Activated T-helper 2 cell treated with anti-CD3 and anti-CD28 coated beads, Interferon-gamma antibody, Interleukin-2, Interleukin-4, amounts not matched to agents 10 μg/mL and 5 μg/mL and 100 μg/mL, durations not matched to agents 14 hours and 24 hours and 36 hours (primary cell): ENCODE data around the gene MAPK10. TPM values are rescaled to one million over a fixed set of nuclear protein-coding genes. Genes with fewer than 3 reads are reported as not detected.

Experiments
- DNase-seq: peaks from one replicate; pipeline ENCODE4 v3.0.0; 2021; ENCODE audit warnings: low spot score
- H3K27ac Mint-ChIP-seq: one replicate; pipeline ENCODE4 v1.8.0; 2021; ENCODE audit warnings: mixed read lengths
- H3K27me3 Mint-ChIP-seq: one replicate; pipeline ENCODE4 v1.8.0; 2021; ENCODE audit warnings: low read depth, mixed read lengths
- H3K36me3 Mint-ChIP-seq: one replicate; pipeline ENCODE4 v1.8.0; 2021; ENCODE audit warnings: low read depth, mixed read lengths
- H3K4me1 Mint-ChIP-seq: one replicate; pipeline ENCODE4 v1.8.0; 2021; ENCODE audit warnings: low read depth, mixed read lengths
- H3K4me3 Mint-ChIP-seq: one replicate; pipeline ENCODE4 v1.8.0; 2021; ENCODE audit warnings: low read depth, mild to moderate bottlenecking, moderate library complexity, mixed read lengths
- H3K9me3 Mint-ChIP-seq: one replicate; pipeline ENCODE4 v1.8.0; 2021; ENCODE audit warnings: mixed read lengths
- intact Hi-C: fragments of 100-400 bp; cut with micrococcal nuclease; formaldehyde crosslinking; loops from one replicate; pipeline ENCODE4 v1.15.1; 2023
- total RNA-seq: library from RNA; stranded (reverse); gene quantifications from 2 replicates; pipeline ENCODE4 v1.2.3, GENCODE V29; 2022

The MAPK10 gene
- total RNA-seq, 1 donor from 2014 or later: not detected

DNA sequence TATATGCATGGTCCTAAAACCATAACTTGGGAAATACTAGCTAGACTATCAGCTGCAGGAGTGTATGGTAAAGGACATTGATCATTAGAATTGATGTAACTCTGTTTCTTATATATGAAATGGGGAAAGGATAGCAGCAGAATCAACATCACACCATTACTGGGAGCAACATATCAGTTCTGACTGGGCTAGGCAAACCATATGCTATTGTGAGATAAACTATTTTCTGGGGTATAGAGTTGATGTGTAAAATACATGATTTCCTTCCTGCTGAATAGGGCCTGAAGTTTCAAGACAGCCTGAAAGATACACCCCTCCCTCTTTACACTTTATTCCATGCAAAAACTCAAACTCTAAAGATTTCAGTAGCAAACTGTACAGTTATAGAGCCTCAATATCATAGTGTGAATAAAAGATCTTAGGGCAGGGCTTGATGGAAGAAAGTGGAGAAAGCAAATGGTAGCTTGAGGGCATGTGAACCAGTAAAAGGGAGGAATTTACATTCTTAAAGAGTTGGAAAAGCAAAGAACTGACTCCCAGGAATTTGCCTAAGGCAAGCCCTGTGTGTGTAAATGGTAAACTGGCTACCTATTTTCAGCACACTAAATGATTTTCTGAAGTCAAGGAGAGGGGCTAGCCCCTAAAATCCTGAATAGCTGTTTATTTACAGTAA, 404.1 kb downstream of the MAPK10 start:
- Mint-ChIP-seq H3K9me3 (no peaks in the 10 kb centered on the region), H3K36me3 (no peaks in the 10 kb centered on the region), H3K27me3 (no peaks in the 10 kb centered on the region), H3K4me3 (no peak overlapping the region), H3K4me1 (no peaks in the 10 kb centered on the region), H3K27ac (no peak overlapping the region)
- DNase-seq: no peak
- intact Hi-C loops: no loop called here

DNA sequence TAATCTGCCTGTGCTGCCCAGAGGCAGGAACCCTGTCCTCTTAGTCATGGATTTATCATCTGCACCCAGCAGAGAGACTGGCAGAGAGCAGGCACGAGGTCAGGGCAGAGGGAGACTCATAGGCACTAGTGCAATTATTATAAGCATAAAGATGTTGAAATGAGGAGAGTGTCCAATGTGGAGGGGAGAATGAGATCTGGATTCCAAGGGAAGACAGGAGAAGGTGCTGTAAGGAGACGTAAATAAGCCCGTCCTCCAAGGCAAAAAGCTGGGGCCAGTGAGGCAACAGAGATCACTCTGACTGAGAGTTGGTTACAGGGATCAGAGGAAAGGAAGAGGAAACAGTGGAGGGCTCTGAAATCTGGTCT, 406.2 kb downstream of the MAPK10 start:
- intact Hi-C loops: no loop called here
- no peaks in the 10 kb centered on the region for H3K36me3 Mint-ChIP-seq
- no peaks in the 10 kb centered on the region for H3K27me3 Mint-ChIP-seq
- no peak overlapping the region for H3K4me3 Mint-ChIP-seq
- H3K4me1 Mint-ChIP-seq: no peaks in the 10 kb centered on the region
- H3K9me3 Mint-ChIP-seq: no peaks in the 10 kb centered on the region
- no peak for DNase-seq
- no peak overlapping the region for H3K27ac Mint-ChIP-seq

DNA sequence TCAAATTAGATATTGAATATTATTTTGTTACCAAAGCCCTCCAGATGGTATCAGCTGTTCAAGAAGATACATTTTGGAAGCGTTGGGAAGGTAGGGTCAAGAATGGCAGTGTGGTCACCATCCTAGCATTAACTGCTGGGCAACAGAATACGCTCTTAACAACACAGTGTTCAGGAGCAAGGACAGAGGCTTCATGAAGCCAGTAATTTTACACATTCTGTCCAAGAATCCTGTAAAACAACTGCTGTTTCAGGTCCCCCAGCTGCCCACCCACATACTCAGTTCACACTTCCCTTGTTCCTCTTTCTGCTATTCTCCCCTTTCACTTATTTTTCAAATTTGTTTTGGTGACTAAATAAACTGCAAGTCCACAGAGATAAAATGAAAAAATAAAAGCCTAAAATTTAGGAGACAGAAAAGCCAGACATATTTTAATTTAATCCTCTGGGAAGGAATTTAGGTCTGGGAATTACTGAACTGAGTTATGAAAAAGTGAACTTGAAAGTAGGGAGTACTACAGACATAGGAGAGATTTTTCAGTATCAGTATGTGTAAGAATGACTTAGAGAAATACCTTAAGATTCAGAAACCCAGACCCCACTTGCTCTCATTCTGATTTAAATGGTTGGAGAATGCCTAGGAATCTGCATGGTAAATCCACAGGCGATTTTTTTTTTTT, 406.7 kb downstream of the MAPK10 start:
- no peak for DNase-seq
- H3K9me3 Mint-ChIP-seq: no peaks in the 10 kb centered on the region
- H3K4me1 Mint-ChIP-seq: no peaks in the 10 kb centered on the region
- no peak overlapping the region for H3K4me3 Mint-ChIP-seq
- no peak overlapping the region for H3K27ac Mint-ChIP-seq
- intact Hi-C loops: no loop called here
- no peaks in the 10 kb centered on the region for H3K27me3 Mint-ChIP-seq
- H3K36me3 Mint-ChIP-seq: no peaks in the 10 kb centered on the region

DNA sequence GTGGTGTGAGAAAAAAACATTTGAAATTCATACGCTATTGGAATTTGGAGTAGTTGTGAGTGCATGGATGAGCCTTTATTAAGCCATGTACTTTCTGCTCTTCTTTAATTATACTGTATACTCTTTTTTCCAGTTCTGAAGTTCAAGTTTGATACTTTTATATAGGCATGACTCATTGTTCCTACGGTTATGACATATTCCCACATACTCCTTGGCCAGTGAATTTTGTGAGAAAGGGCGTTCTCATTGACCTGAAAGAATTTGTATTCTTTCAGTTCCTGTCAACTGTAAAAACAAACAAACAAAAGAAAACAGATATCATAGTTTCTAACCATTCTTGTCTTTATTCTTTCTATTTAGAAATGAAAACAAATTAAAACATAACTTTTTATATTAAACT, 407.3 kb downstream of the MAPK10 start:
- H3K4me1 Mint-ChIP-seq: no peaks in the 10 kb centered on the region
- intact Hi-C loops: no loop called here
- DNase-seq: no peak
- no peaks in the 10 kb centered on the region for H3K9me3 Mint-ChIP-seq
- H3K27me3 Mint-ChIP-seq: no peaks in the 10 kb centered on the region
- no peak overlapping the region for H3K27ac Mint-ChIP-seq
- no peaks in the 10 kb centered on the region for H3K36me3 Mint-ChIP-seq
- H3K4me3 Mint-ChIP-seq: no peak overlapping the region

DNA sequence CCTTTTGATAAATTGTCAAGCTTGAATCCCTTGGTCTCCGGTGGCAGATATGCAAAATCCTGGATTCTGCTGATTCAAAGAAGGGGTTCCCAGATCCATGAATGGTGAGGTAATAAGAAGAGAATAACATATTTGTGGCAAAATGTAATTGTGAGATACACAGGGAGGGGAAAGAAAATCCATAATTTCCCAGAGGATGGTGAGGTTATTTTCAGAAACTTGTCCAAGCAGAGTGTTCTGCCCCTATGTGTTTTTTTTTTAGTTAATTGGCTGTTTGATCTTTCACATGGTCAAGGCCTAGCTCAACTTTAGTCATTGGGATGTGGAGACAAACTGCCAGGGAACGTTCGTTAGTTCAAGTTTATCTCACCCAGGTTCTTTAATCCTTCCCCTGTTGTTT, 408.8 kb downstream of the MAPK10 start:
- Mint-ChIP-seq H3K36me3 (no peaks in the 10 kb centered on the region), H3K4me1 (no peaks in the 10 kb centered on the region), H3K27ac (no peak overlapping the region), H3K27me3 (no peaks in the 10 kb centered on the region), H3K4me3 (no peak overlapping the region), H3K9me3 (no peaks in the 10 kb centered on the region)
- intact Hi-C loops: no loop called here
- no peak for DNase-seq

DNA sequence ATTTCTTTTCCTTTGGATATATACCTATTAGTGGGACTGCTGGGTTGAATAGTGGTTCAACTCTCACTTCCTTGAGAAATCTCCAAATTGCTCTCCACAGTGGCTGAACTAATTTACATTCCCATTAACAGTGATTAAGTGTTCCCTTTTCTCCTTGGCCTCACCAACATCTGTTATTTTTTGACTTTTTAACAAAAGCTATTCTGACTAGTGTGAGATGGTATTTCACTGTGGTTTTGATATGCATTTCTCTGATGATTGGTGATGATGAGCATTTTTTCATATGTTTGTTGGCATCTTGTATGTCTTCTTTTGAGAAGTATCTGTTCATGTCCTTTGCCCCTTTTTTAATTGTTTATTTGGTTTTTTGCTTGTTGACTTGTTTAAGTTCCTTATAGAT, 413.0 kb downstream of the MAPK10 start:
- Mint-ChIP-seq H3K27ac (no peak overlapping the region), H3K4me3 (no peak overlapping the region), H3K4me1 (no peaks in the 10 kb centered on the region)

DNA sequence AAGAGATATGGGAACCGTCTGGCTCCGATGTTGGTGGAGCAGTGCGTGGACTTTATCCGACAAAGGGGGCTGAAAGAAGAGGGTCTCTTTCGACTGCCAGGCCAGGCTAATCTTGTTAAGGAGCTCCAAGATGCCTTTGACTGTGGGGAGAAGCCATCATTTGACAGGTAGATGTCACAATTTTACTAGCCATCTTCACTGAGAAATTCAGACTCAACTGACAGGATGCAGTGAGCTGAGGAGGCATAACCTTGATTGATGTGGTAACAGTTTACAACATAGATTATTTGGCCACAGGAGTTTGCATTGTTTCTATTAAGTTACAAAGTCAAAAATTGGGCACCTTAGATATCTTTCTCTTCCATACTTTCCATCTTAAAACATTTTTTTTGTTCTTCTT, 417.7 kb downstream of the MAPK10 start:
- no peak overlapping the region for H3K4me3 Mint-ChIP-seq

More for the DNA sequence above, 413.0 kb downstream of the MAPK10 start:
- Mint-ChIP-seq H3K36me3 (no peaks in the 10 kb centered on the region), H3K9me3 (no peaks in the 10 kb centered on the region), H3K27me3 (no peaks in the 10 kb centered on the region)
- DNase-seq: no peak
- intact Hi-C loops: no loop called here

DNA sequence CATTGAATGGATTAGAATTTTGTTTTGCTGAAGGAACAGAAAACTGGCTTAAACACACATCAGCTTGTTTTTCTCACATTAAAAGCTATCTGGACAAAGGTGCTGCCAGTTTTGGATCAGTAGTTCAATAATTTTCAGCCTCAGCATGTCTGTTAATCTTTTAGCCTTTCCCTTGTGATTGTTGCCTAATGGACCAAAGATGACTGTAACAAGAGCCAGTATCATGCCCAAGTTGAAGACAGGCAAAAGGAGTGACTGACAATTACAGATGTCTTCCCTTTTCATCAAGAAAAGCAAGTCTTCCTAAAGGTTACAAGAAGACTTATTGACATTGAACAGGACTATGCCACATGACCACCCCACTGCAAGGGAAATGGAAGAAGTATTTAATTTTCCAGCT, 419.7 kb downstream of the MAPK10 start:
- no peak for DNase-seq
- no peaks in the 10 kb centered on the region for H3K9me3 Mint-ChIP-seq
- no peak overlapping the region for H3K4me3 Mint-ChIP-seq
- H3K27ac Mint-ChIP-seq: no peak overlapping the region
- H3K27me3 Mint-ChIP-seq: no peaks in the 10 kb centered on the region
- H3K4me1 Mint-ChIP-seq: no peaks in the 10 kb centered on the region
- H3K36me3 Mint-ChIP-seq: no peaks in the 10 kb centered on the region
- intact Hi-C loops: no loop called here

More for the DNA sequence above, 417.7 kb downstream of the MAPK10 start:
- no peaks in the 10 kb centered on the region for H3K9me3 Mint-ChIP-seq
- no peak for DNase-seq
- no peak overlapping the region for H3K27ac Mint-ChIP-seq
- intact Hi-C loops: no loop called here
- no peaks in the 10 kb centered on the region for H3K36me3 Mint-ChIP-seq
- H3K27me3 Mint-ChIP-seq: no peaks in the 10 kb centered on the region
- no peaks in the 10 kb centered on the region for H3K4me1 Mint-ChIP-seq

Other genes starting within 250 kb of the MAPK10 start
- gene PTPN13, start 234.3 kb upstream of the MAPK10 start, total RNA-seq: 0.18 and 0.25 TPM in 2 replicates